HG03025 (cell line): Measurements from ENCODE around the gene DUSP11.
"Not testable (repeated sequence)": the region's sequence is repeated elsewhere in the genome, so short reads cannot be mapped to it uniquely, and the experiment has no call there.

Experiments used
- ATAC-seq: cut with Tn5 transposase; IDR thresholded peaks from one replicate; pipeline ENCODE4 v1.9.1; 2021; ENCODE audit warnings: mild to moderate bottlenecking, moderate library complexity; ENCODE audit not compliant: unreplicated experiment, low FRiP score

DUSP11 gene

DNA sequence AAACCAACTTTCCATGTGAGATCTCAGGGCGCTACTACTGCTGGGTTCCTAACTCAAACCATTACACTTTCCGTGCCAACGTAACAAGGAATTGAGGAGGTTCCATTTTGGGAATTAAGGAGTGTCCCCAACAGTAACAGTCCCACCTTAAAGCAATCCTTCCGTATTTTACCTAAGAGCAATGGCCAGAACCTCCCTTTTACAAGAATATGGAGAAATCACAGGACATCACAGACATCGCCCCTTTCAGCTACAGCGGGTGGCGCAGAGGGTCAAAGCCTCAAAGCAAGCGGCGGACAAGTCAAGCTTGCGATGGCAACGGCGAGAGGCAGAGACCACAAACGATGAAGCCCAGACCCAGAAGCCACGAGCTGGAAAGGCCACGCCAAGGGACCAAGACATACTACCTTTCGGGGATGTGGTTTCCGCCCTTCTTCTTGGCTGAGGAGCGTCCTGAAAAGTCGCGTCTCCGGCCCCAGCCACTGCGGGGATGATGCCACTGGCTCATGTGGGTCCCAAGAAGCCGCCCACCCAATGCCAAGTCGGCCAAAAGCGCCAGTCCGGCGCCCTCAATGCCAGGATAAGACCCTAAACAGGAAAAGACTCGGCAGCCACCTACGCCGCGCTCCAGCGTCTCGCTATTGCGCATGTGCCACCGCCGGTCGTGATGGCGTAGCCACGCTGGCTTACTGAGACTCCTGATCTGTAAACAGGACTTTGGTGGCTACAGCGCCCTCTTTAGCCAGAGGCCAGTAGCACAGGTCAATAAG, at the start of gene DUSP11:
Gene DUSP11, minus strand, starts transcription at position 637 of the 770 bp plus-strand sequence. Its CDS starts 129 bp downstream, at position 508.
- peak; percentile 94 for ATAC-seq

DNA sequence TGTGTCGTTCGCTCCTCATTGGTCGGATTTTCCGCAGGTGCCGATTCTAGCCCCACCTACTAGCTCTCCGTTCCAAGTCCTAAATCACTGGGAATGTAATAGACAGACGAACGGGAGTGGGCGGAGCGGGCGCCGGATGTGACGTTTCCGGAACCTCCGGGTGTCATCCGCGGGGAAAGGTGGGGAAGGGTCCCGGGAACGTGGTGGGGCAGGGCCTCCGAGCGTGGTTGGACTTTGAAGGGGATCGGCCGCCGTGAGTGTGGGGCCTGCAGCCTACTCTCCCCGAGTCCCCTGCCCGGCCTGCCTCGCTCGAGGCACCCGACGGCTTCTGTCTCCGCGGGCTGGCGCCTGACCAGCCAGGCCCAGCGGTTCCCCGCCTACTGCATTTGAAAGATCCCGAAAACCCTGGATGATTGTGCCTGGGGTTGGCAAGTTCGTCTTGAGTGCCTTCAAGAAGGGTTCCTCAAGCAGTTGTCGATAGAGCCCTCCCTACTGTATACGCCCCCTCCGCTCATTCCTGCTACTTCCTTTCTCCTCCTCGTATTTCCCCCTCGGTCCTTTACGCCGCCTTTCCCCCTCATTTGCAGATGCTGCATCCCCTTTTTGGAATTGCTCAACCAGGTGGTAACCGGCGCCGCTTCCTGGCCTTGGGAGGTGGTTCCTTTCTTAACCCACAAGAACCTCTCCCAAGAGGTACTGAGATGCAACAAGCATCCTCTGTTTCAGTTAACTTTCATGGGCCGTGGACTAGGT, 49.1 kb upstream of the DUSP11 start, which contains the start of gene STAMBP:
Gene STAMBP, plus strand, starts transcription at position 144 of the 753 bp plus-strand sequence. CDS start 1,896 bp downstream, outside the sequence.
- ATAC-seq: peak; percentile 78

- no peak for ATAC-seq
These were observed 48.5 kb upstream of the DUSP11 start for GRCh38 chr2:73828389-73828817.

- ATAC-seq: no peak
These were observed 47.9 kb upstream of the DUSP11 start for GRCh38 chr2:73827660-73828388.

- ATAC-seq: no peak
These were observed 47.1 kb upstream of the DUSP11 start for GRCh38 chr2:73827018-73827417.

DNA sequence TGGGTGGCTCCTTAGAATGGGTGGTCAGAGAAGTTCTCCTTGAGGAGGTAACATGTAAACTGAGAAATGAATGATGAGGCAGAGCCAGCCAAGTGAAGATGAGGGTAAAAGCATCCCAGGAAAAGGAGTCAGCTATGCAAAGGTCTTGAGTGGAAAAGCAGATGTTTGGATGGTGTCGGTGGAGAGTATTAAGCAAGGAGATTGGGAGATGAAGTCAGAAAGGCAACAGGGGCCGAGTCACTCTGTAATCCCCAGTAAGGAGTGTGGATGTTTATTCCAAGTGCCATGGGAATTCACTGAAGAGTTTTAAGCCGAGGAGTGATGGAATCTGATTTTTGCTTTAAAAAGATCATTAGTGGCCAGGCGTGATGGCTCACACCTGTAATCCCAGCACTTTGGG, 45.5 kb upstream of the DUSP11 start:
- no peak for ATAC-seq

- no peak for ATAC-seq
These were observed 44.1 kb upstream of the DUSP11 start for GRCh38 chr2:73823916-73824523.

DNA sequence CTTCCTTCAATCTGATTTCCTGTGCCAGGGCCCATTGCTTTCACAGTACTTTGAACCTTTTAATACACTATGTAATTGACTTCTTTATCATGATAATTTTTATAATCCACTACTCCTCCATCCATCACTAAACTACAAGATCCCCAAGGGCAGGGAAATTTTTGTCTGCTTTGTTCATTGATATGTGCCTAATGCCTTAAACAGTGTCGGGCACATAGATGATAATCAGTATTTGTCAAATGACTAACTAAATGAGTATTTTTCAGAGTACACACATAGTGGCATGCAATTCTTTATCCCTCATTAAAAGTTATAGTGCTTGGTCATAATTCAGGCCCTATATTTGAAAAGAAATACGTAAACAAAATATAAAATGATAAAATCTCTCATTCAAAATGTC, 43.5 kb upstream of the DUSP11 start:
- ATAC-seq: no peak

- no peak for ATAC-seq
These were observed 43.1 kb upstream of the DUSP11 start for GRCh38 chr2:73822991-73823390.

- ATAC-seq: no peak
These were observed 42.4 kb upstream of the DUSP11 start for GRCh38 chr2:73822276-73822675.

DNA sequence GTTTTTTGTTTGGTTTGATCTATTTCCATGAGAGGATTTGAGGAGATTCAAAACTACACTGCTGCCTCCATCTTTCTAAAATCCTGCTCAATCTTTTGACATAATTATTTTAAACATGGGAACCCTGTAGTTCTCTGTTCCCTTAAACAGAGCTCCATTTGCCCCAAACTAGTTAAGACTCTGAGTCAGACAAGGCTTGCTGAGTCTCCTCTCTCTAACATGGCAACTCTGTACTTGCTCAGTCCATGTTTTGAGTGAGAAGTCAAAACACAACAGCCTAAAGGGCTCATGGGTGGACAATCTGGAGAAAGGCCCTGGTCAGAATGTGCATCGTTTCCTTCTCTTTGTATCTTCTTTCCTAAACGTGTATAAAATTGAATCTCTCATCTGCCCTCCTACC, 41.8 kb upstream of the DUSP11 start:
- no peak for ATAC-seq

- no peak for ATAC-seq
These were observed 41.3 kb upstream of the DUSP11 start for GRCh38 chr2:73821227-73821626.

GRCh38 chr2:73818296-73818695, 38.4 kb upstream of the DUSP11 start:
- ATAC-seq: no peak

GRCh38 chr2:73812635-73813034, 32.7 kb upstream of the DUSP11 start:
- ATAC-seq: no peak

DNA sequence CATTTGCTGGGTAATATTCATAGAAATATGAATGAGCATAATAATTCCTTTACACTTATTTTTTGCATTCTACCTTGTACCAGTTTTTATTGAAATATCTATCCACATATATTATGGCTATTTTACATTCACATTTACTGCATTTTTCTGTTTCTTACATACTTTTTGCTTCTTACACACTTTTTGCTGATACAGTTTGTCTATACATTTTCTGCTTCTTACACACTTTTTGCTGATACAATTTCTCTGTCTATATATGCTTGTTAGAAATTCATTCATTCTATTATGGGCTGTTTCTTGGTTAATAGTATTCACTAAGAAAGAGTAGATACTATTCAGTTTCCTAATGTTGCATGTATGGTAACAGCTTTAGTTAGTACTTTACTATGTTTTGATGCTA, 32.0 kb upstream of the DUSP11 start:
- no peak for ATAC-seq

- not testable (repeated sequence) for ATAC-seq
These were observed 4.0 kb upstream of the DUSP11 start, which contains the start of gene C2orf78 for GRCh38 chr2:73783883-73784282. TSS of gene C2orf78 (plus strand) at chr2:73784183. CDS start at chr2:73784310, 127 bp downstream.

GRCh38 chr2:73783402-73783801, 3.5 kb upstream of the DUSP11 start:
- ATAC-seq: not testable (repeated sequence)

GRCh38 chr2:73780237-73780582, 307 bp upstream of the DUSP11 start:
- ATAC-seq: no peak

GRCh38 chr2:73778867-73779466, 936 bp downstream of the DUSP11 start:
- not testable (repeated sequence) for ATAC-seq

DNA sequence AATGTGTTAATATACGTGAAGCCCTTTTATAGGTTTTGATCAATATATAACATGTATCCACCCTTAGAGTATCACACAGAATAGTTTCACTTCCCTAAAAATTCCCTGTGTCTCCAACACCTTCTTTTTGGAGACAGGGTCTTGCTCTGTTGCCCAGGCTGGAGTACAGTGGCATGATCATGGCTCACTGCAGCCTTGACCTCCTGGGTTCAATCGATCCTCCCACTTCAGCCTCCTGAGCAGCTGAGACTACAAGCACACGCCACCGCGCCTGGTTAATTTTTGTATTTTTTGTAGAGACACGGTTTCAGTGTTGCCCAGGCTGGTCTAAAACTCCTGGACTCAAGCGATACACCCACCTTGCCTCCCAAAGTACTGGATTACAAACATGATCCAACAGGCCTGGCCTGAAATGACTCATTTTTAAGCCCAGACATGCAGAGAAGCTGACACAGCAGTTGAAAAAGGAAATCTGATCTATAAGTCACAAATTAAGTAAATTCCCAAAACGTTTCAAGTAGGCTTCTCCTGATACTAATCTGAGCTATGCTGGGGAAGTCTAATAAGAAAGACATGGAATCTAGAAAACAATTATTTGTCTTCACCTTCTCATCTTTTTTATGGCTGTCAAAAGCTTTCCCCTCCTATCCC, 2.9 kb downstream of the DUSP11 start:
- ATAC-seq: no peak
